A549 (cell line): Measurements from ENCODE around the gene PRRG2. TPM values are rescaled to one million over a fixed set of nuclear protein-coding genes. Genes with fewer than 3 reads are reported as not detected.
A peak's percentile ranks its signal among the peaks of the same experiment; 100 is the strongest.

Experiments
- ATAC-seq, 2 experiments: fragments of 200-7000 bp in 1 of 2; fragments of >200 bp in 1 of 2; cut with Nextera tagmentation in 1 of 2; cut with Tn5 transposase in 1 of 2; 3 replicates each; pipeline versions ENCODE4 v1.8.0 to v1.9.1; 2018 to 2020; ENCODE audit warnings: mild to moderate bottlenecking in 1 of 2, moderate library complexity in 1 of 2
- CTCF ChIA-PET: fragments of 300-600 bp; sonication (Branson Sonifier 250); formaldehyde crosslinking; extraction: SDS; loops from one replicate; lab custom pipeline; 2021; ENCODE audit warnings: antibody characterized with exemption, inconsistent platforms; lab: Yijun Ruan, JAX
- POLR2A ChIA-PET: fragments of 350-600 bp; formaldehyde crosslinking; extraction: SDS; loops from one replicate; lab custom pipeline; 2021; ENCODE audit warnings: antibody characterized with exemption, inconsistent platforms; lab: Yijun Ruan, JAX
- DNase-seq, 2 experiments: peaks; one replicate each; pipeline versions ENCODE4 v3.0.0 to v3.0.0-alpha.2; 2011 to 2016; ENCODE audit warnings: low read depth in 1 of 2, low spot score in 1 of 2
- FAIRE-seq: peaks from 2 replicates; lab custom pipeline; 2011; peaks lifted over from hg19 to GRCh38; lab: Jason Lieb, UNC
- H3K27ac ChIP-seq, 2 experiments: fragments of >200 bp; sonication (Bioruptor Twin); formaldehyde crosslinking; 3 replicates each; pipeline ENCODE4 v1.5.1; 2016 to 2017
- H3K4me1 ChIP-seq: fragments of >200 bp; sonication (Bioruptor Twin); formaldehyde crosslinking; 3 replicates; pipeline ENCODE4 v1.6.1; 2016
- H3K4me2 ChIP-seq: fragments of >200 bp; sonication (Bioruptor Twin); formaldehyde crosslinking; 3 replicates; pipeline ENCODE4 v1.6.1; 2016
- H3K4me3 ChIP-seq: fragments of >200 bp; sonication (Bioruptor Twin); formaldehyde crosslinking; 3 replicates; pipeline ENCODE4 v1.5.1; 2016
- H3K9me3 ChIP-seq: fragments of >200 bp; sonication (Bioruptor Twin); formaldehyde crosslinking; 3 replicates; pipeline ENCODE4 v1.6.1; 2016
- CTCF ChIP-seq: fragments of >200 bp; sonication (Bioruptor Twin); formaldehyde crosslinking; IDR thresholded peaks from 3 replicates; pipeline ENCODE4 v1.5.1; 2016
- EHMT2 ChIP-seq: fragments of 200-600 bp; sonication (generic); IDR thresholded peaks from 2 replicates; pipeline ENCODE4 v1.6.1; 2016; ENCODE audit warnings: antibody characterized with exemption, low read depth, mild to moderate bottlenecking, moderate library complexity
- HOXB5 ChIP-seq: fragments of 250-450 bp; sonication (Bioruptor Pico); IDR thresholded peaks from 2 replicates; pipeline ENCODE4 v1.5.0; 2020; ENCODE audit warnings: mild to moderate bottlenecking, moderate library complexity
- KDM1A ChIP-seq: fragments of 200-600 bp; sonication (generic); IDR thresholded peaks from 2 replicates; pipeline ENCODE4 v1.6.1; 2016; ENCODE audit warnings: low read depth, mild to moderate bottlenecking
- NPAS2 ChIP-seq: fragments of 250-450 bp; sonication (Bioruptor Pico); IDR thresholded peaks from 2 replicates; pipeline ENCODE4 v1.8.0; 2022; ENCODE audit warnings: mild to moderate bottlenecking, moderate library complexity, borderline replicate concordance
- PBX3 ChIP-seq: IDR thresholded peaks from 2 replicates; pipeline ENCODE4 v1.6.1; 2012
- RAD21 ChIP-seq, 2 experiments: fragments of >200 bp in 1 of 2; sonication (Bioruptor Twin) in 1 of 2; formaldehyde crosslinking in 1 of 2; IDR thresholded peaks in 1 of 2; conservative IDR thresholded peaks in 1 of 2; 2 replicates in 1 of 2; 3 replicates in 1 of 2; pipeline ENCODE4 v1.6.1; 2012 to 2018; ENCODE audit warnings: inconsistent platforms in 1 of 2
- RFX5 ChIP-seq: fragments of 450-650 bp; IDR thresholded peaks from 2 replicates; pipeline ENCODE4 v1.7.1; 2014; ENCODE audit warnings: antibody characterized with exemption, mild to moderate bottlenecking, moderate library complexity
- RNF2 ChIP-seq: fragments of 200-600 bp; sonication (generic); IDR thresholded peaks from 2 replicates; pipeline ENCODE4 v1.6.1; 2016; ENCODE audit warnings: low read depth, mild to moderate bottlenecking, antibody characterized with exemption, moderate library complexity, borderline replicate concordance
- SREBF2 ChIP-seq: fragments of 450-650 bp; IDR thresholded peaks from 2 replicates; pipeline ENCODE4 v1.6.1; 2014; ENCODE audit warnings: mild to moderate bottlenecking, moderate library complexity
- TFCP2L1 ChIP-seq: fragments of 250-450 bp; sonication (Bioruptor Pico); IDR thresholded peaks from 2 replicates; pipeline ENCODE4 v1.5.0; 2021; ENCODE audit warnings: mild to moderate bottlenecking
- TP53 ChIP-seq: fragments of 250-450 bp; sonication (Bioruptor Pico); IDR thresholded peaks from 2 replicates; pipeline ENCODE4 v1.5.0; 2021; ENCODE audit warnings: mild to moderate bottlenecking, moderate library complexity
- USF2 ChIP-seq: fragments of 450-650 bp; IDR thresholded peaks from 2 replicates; pipeline ENCODE4 v1.6.1; 2014; ENCODE audit warnings: antibody characterized with exemption
- ZNF302 ChIP-seq: fragments of 250-450 bp; sonication (Bioruptor Pico); IDR thresholded peaks from 2 replicates; pipeline ENCODE4 v1.9.0; 2021; ENCODE audit warnings: inconsistent platforms, mild to moderate bottlenecking, moderate library complexity
- WGBS: methylation state at CpG from one replicate; pipeline ENCODE4 v1.1.6; 2017; ENCODE audit errors: missing lambda C conversion rate; 5-methylcytosine and 5-hydroxymethylcytosine counted together
- polyA plus RNA-seq, 4 experiments: library from polyadenylated mRNA; depleted of rRNA in 3 of 4; stranded (reverse); fragments of >200 nt; fragmentation: RNase III in 1 of 4; extraction: RNeasy Plus Mini Kit Qiagen cat#74134 plus additional on column Dnase treatment in 1 of 4; gene quantifications; 2 replicates in 3 of 4; 3 replicates in 1 of 4; pipeline ENCODE4 v1.2.3, GENCODE V29; 2011 to 2017

PRRG2 gene
- polyA plus RNA-seq, 2 of the 4 experiments (the other 2 are of a cell fraction) = 0.53 to 1.0 TPM

- CTCF ChIA-PET = interaction anchor here (1.0 to 1.3 kb wide), 7 partner anchors 9 to 94 kb away, joined by 3 to 8 read pairs (median 4); partner anchors contain the start of gene PRRG2
- TF ChIP-seq TP53 (CRISPR knock-in tag) (0 out of 2 replicates have a peak, but pooled peaks have one; percentile 13), NPAS2 (CRISPR knock-in tag) (no peak)
- peak overlapping the region; percentile 93 for H3K4me2 ChIP-seq
- no peaks in the 10 kb centered on the region for H3K9me3 ChIP-seq
- ATAC-seq (peak; percentile 2 to 11; a peak in 2 of 6 replicates), FAIRE-seq (no peak), DNase-seq (peak; percentile 74 to 76)
- whole genome bisulfite sequencing = 3% methylated on average over 27 of the region's 28 CpGs
- peak overlapping the region; percentile 97 to 99 for H3K27ac ChIP-seq
- POLR2A ChIA-PET = interaction anchor here (0.6 to 1.8 kb wide), 8 partner anchors 12 to 97 kb away, joined by 3 to 30 read pairs (median 4); partner anchors contain the start of genes NOSIP, PRRG2, RPS11 and RRAS
- peak overlapping the region; percentile 63 for H3K4me3 ChIP-seq
- peaks cover 11% of the 10 kb centered on the region for H3K4me1 ChIP-seq
Observed at GRCh38 chr19:49592486-49593232, 11.5 kb downstream of the PRRG2 start.

- 10% methylated on average over 20 of the region's 27 CpGs for WGBS
- DNase-seq (peak; percentile 97 to 100), FAIRE-seq (peak; percentile 96), ATAC-seq (peak; percentile 42 to 75)
- ChIA-PET POLR2A (interaction anchor here (0.6 to 1.8 kb wide), 6 partner anchors 13 to 231 kb away, joined by 3 to 30 read pairs (median 4); partner anchors contain the start of genes NOSIP, PRRG2, RRAS and SCAF1), CTCF (interaction anchor here (1.0 to 1.6 kb wide), 5 partner anchors 9 to 93 kb away, joined by 3 to 8 read pairs (median 4); partner anchors contain the start of gene PRRG2)
- Histone ChIP-seq H3K4me3 (peak overlapping the region; percentile 63), H3K27ac (peak overlapping the region; percentile 97 to 99), H3K9me3 (no peaks in the 10 kb centered on the region), H3K4me2 (peak overlapping the region; percentile 93), H3K4me1 (peaks cover 11% of the 10 kb centered on the region)
- peak; percentile 14; the same call in 1 of the 2 replicates for TF ChIP-seq PBX3
- TF ChIP-seq RFX5 = 0 out of 2 replicates have a peak, but pooled peaks have one; percentile 17
- no peak for TF ChIP-seq SREBF2
- peak; percentile 57 for TF ChIP-seq USF2
- no peak for TF ChIP-seq EHMT2
- TF ChIP-seq ZNF302 (CRISPR knock-in tag) = no peak
- no peak for TF ChIP-seq HOXB5 (CRISPR knock-in tag)
Observed at GRCh38 chr19:49593233-49594113, 12.4 kb downstream of the PRRG2 start.

GRCh38 chr19:49594157-49594992, 13.3 kb downstream of the PRRG2 start:
- ATAC-seq (no peak), FAIRE-seq (no peak), DNase-seq (no peak)
- Histone ChIP-seq H3K27ac (peak overlapping the region in 1 of 2 experiments; percentile 41; a peak in 2 of 6 replicates), H3K9me3 (no peaks in the 10 kb centered on the region), H3K4me3 (no peak overlapping the region), H3K4me1 (peaks cover 11% of the 10 kb centered on the region), H3K4me2 (peak overlapping the region; percentile 93)
- CTCF ChIA-PET = interaction anchor here (0.6 to 3.1 kb wide), 6 partner anchors 8 to 92 kb away, joined by 3 to 13 read pairs (median 4); partner anchors contain the start of gene RRAS
- no peak for TF ChIP-seq CTCF
- no peak for TF ChIP-seq KDM1A
- TF ChIP-seq RNF2 = no peak
- no peak for TF ChIP-seq TFCP2L1
- no peak for TF ChIP-seq RAD21 (conservative IDR thresholded peaks at IDR 0.05 in 1 of 2, IDR thresholded peaks at IDR 0.05 in 1 of 2)
- POLR2A ChIA-PET = interaction anchor here (1.6 to 1.8 kb wide), 2 partner anchors 14 to 47 kb away, joined by 10 to 30 read pairs; partner anchors contain the start of genes NOSIP, PRRG2, RRAS and SCAF1
- WGBS = 96% methylated on average over 34 of the region's 35 CpGs
